OCI-LY7 (cell line): Measurements from ENCODE around the gene PRDM10. TPM values are rescaled to one million over a fixed set of nuclear protein-coding genes. Genes with fewer than 3 reads are reported as not detected.

Source experiments
- BruUV-seq: library from RNA; stranded (reverse); fragments of 400-500 nt; replicated peaks from 2 replicates; lab custom pipeline; 2021; lab: Mats Ljungman, UMichigan
- CTCF ChIA-PET: fragments of 300-600 bp; sonication (Branson Sonifier 250); formaldehyde crosslinking; loops from one replicate; lab custom pipeline; 2022; ENCODE audit warnings: antibody characterized with exemption; ENCODE audit not compliant: unreplicated experiment; lab: Charles Lee
- POLR2A ChIA-PET: fragments of 300-600 bp; sonication (Branson Sonifier 250); formaldehyde crosslinking; loops from one replicate; lab custom pipeline; 2022; ENCODE audit warnings: antibody characterized with exemption; lab: Charles Lee
- DNase-seq: peaks from one replicate; pipeline ENCODE4 v3.0.0-alpha.2; 2015; ENCODE audit warnings: low spot score
- H2AFZ ChIP-seq: fragments of 200-600 bp; sonication (generic), shearing (Covaris generic); 2 replicates; pipeline ENCODE4 v1.6.1; 2014; ENCODE audit warnings: mild to moderate bottlenecking, antibody characterized with exemption, low read length, moderate library complexity
- H3K27ac ChIP-seq: fragments of 200-600 bp; sonication (generic); 2 replicates; pipeline ENCODE4 v1.5.1; 2014; ENCODE audit warnings: mixed run types, low read depth, mild to moderate bottlenecking, moderate library complexity, low read length, inconsistent platforms; ENCODE audit not compliant: poor library complexity, severe bottlenecking
- H3K36me3 ChIP-seq: fragments of 200-600 bp; sonication (generic); 2 replicates; pipeline ENCODE4 v1.6.1; 2014; ENCODE audit warnings: mild to moderate bottlenecking, antibody characterized with exemption, low read length, moderate library complexity, mixed read lengths; ENCODE audit not compliant: insufficient read depth
- H3K4me1 ChIP-seq: fragments of 200-600 bp; sonication (generic); 2 replicates; pipeline ENCODE4 v1.5.1; 2014; ENCODE audit warnings: mild to moderate bottlenecking, low read length; ENCODE audit not compliant: insufficient read depth, poor library complexity, severe bottlenecking
- H3K4me2 ChIP-seq: fragments of 200-600 bp; sonication (generic); 2 replicates; pipeline ENCODE4 v1.6.1; 2014; ENCODE audit warnings: mild to moderate bottlenecking, low read length
- H3K4me3 ChIP-seq: fragments of 200-600 bp; sonication (generic); 2 replicates; pipeline ENCODE4 v1.5.1; 2014; ENCODE audit warnings: mild to moderate bottlenecking, low read depth, low read length; ENCODE audit not compliant: poor library complexity, severe bottlenecking
- H3K79me2 ChIP-seq: fragments of 200-600 bp; sonication (generic); 2 replicates; pipeline ENCODE4 v1.6.1; 2016; ENCODE audit warnings: low read depth, mild to moderate bottlenecking, low read length, moderate library complexity, mixed read lengths; ENCODE audit not compliant: insufficient read depth
- H3K9me2 ChIP-seq: fragments of 200-600 bp; sonication (generic); 2 replicates; pipeline ENCODE4 v1.6.1; 2016; ENCODE audit warnings: mild to moderate bottlenecking, low read length, mixed read lengths; ENCODE audit not compliant: insufficient read depth
- H3K9me3 ChIP-seq: fragments of 200-600 bp; sonication (generic); 2 replicates; pipeline ENCODE4 v1.6.1; 2014; ENCODE audit warnings: mild to moderate bottlenecking, mixed run types, low read length, mixed read lengths
- H4K20me1 ChIP-seq: fragments of 200-600 bp; sonication (generic); 2 replicates; pipeline ENCODE4 v1.6.1; 2014; ENCODE audit warnings: mild to moderate bottlenecking, antibody characterized with exemption, low read length, moderate library complexity, mixed read lengths; ENCODE audit not compliant: insufficient read depth
- EZH2phosphoT487 ChIP-seq: fragments of 200-600 bp; sonication (generic); IDR thresholded peaks from 2 replicates; pipeline ENCODE4 v1.6.1; 2018; ENCODE audit warnings: low read depth, borderline replicate concordance, mild to moderate bottlenecking, mixed run types, antibody characterized with exemption, low read length, moderate library complexity, mixed read lengths
- intact Hi-C: fragments of 100-400 bp; cut with micrococcal nuclease; formaldehyde crosslinking; loops from one replicate; pipeline ENCODE4 v1.10.0; 2022; ENCODE audit not compliant: unreplicated experiment
- total RNA-seq, 2 experiments: library from RNA; depleted of rRNA in 1 of 2; stranded (reverse); fragments of >200 nt in 1 of 2; shearing (Covaris generic) in 1 of 2; gene quantifications; 2 replicates each; pipeline ENCODE4 v1.2.3, GENCODE V29; 2014 to 2022
- TF ChIP-seq, protein P1 (sequence below): fragments of 200-600 bp; sonication (generic); conservative IDR thresholded peaks from 2 replicates; pipeline ENCODE4 v1.5.1; 2014; ENCODE audit warnings: mild to moderate bottlenecking, antibody characterized with exemption, low read length, moderate library complexity, mixed read lengths

The PRDM10 gene
- total RNA-seq, 2 experiments from 2014 or later, result 29.8 to 60.6 TPM

GRCh38 chr11:130032931-130033330 lies 30.3 kb upstream of the PRDM10 start:
- TF ChIP-seq EZH2phosphoT487, result no peak
- TF ChIP-seq, protein P1, sequence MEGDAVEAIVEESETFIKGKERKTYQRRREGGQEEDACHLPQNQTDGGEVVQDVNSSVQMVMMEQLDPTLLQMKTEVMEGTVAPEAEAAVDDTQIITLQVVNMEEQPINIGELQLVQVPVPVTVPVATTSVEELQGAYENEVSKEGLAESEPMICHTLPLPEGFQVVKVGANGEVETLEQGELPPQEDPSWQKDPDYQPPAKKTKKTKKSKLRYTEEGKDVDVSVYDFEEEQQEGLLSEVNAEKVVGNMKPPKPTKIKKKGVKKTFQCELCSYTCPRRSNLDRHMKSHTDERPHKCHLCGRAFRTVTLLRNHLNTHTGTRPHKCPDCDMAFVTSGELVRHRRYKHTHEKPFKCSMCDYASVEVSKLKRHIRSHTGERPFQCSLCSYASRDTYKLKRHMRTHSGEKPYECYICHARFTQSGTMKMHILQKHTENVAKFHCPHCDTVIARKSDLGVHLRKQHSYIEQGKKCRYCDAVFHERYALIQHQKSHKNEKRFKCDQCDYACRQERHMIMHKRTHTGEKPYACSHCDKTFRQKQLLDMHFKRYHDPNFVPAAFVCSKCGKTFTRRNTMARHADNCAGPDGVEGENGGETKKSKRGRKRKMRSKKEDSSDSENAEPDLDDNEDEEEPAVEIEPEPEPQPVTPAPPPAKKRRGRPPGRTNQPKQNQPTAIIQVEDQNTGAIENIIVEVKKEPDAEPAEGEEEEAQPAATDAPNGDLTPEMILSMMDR, result no peak
- H3K27ac ChIP-seq, result no peak overlapping the region
- H3K9me2 ChIP-seq, result no peaks in the 10 kb centered on the region
- H3K36me3 ChIP-seq, result no peaks in the 10 kb centered on the region
- ChIA-PET CTCF (no interaction called here), POLR2A (interaction anchor here (0.7 to 2.2 kb wide), 5 partner anchors 15 to 85 kb away, joined by 3 to 13 read pairs (median 7); partner anchors contain the start of gene PRDM10)
- H3K79me2 ChIP-seq, result no peaks in the 10 kb centered on the region
- no peaks in the 10 kb centered on the region for H3K9me3 ChIP-seq
- no peak overlapping the region for H2AFZ ChIP-seq
- intact Hi-C loops, result no loop called here
- H3K4me2 ChIP-seq, result no peak overlapping the region
- no TSS peak for BruUV-seq
- H4K20me1 ChIP-seq, result no peaks in the 10 kb centered on the region
- peaks cover 17% of the 10 kb centered on the region for H3K4me1 ChIP-seq
- no peak for DNase-seq
- no peak overlapping the region for H3K4me3 ChIP-seq

- Histone ChIP-seq H3K9me2 (no peaks in the 10 kb centered on the region), H3K9me3 (no peaks in the 10 kb centered on the region), H3K4me1 (peaks cover 15% of the 10 kb centered on the region), H3K36me3 (no peaks in the 10 kb centered on the region), H3K4me3 (no peak overlapping the region), H2AFZ (no peak overlapping the region), H3K4me2 (no peak overlapping the region), H3K27ac (no peak overlapping the region), H4K20me1 (no peaks in the 10 kb centered on the region), H3K79me2 (no peaks in the 10 kb centered on the region)
- ChIA-PET CTCF (no interaction called here), POLR2A (interaction anchor here (0.6 to 1.5 kb wide), 7 partner anchors 10 to 272 kb away, joined by 3 to 9 read pairs (median 3); partner anchors contain the start of gene PRDM10)
- intact Hi-C loops, result no loop called here
- TF ChIP-seq, protein P1, result no peak
- no peak for TF ChIP-seq EZH2phosphoT487
- BruUV-seq, result no TSS peak
- DNase-seq, result no peak
Observed at GRCh38 chr11:130031945-130032344, 29.3 kb upstream of the PRDM10 start.

GRCh38 chr11:130031056-130031455 lies 28.4 kb upstream of the PRDM10 start:
- no peak for DNase-seq
- POLR2A ChIA-PET, result interaction anchor here (0.6 to 1.5 kb wide), 6 partner anchors 11 to 273 kb away, joined by 3 to 9 read pairs (median 4); partner anchors contain the start of gene PRDM10
- H3K9me3 ChIP-seq, result no peaks in the 10 kb centered on the region
- no peak overlapping the region for H2AFZ ChIP-seq
- no peak overlapping the region for H3K4me3 ChIP-seq
- no peaks in the 10 kb centered on the region for H4K20me1 ChIP-seq
- no TSS peak for BruUV-seq
- H3K4me2 ChIP-seq, result no peak overlapping the region; the same call in 1 of the 2 replicates
- H3K27ac ChIP-seq, result no peak overlapping the region
- peaks cover 24% of the 10 kb centered on the region for H3K4me1 ChIP-seq
- no peak for TF ChIP-seq EZH2phosphoT487
- TF ChIP-seq, protein P1, result no peak
- H3K79me2 ChIP-seq, result no peaks in the 10 kb centered on the region
- CTCF ChIA-PET, result no interaction called here
- intact Hi-C loops, result no loop called here
- H3K36me3 ChIP-seq, result no peaks in the 10 kb centered on the region
- H3K9me2 ChIP-seq, result no peaks in the 10 kb centered on the region
